ENCODE data around the gene GLOD5.

DNA sequence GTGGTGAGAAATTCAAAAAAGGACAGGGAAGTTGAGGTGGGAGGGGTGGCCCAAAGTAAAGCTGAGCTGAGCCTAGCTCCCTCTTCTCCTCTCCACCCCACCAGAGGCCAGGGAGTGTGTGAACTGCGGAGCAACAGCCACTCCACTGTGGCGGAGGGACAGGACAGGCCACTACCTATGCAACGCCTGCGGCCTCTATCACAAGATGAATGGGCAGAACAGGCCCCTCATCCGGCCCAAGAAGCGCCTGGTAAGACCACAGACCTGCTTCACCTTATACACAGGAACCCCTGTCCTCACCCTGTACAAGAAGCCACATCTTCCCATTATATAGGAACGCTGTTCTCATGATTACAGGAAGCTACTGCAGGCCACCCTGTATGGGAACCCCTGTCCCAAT is 30.7 kb downstream of the GLOD5 start:
- TF ChIP-seq POLR2A (IDR thresholded peaks at IDR 0.05; ENCODE audit: control extremely low read depth in 1 of 2, low read depth in 2 of 2, low read length in 2 of 2) (no peak), POLR2AphosphoS5 (IDR thresholded peaks at IDR 0.05; ENCODE audit: low read depth, low read length) (no peak), TAF1 (IDR thresholded peaks at IDR 0.05; ENCODE audit: low read depth, low read length) (no peak), ZNF274 (IDR thresholded peaks at IDR 0.05; ENCODE audit: borderline replicate concordance, extremely low read depth, low read length) (no peak)
- TF ChIP-seq, protein P1, sequence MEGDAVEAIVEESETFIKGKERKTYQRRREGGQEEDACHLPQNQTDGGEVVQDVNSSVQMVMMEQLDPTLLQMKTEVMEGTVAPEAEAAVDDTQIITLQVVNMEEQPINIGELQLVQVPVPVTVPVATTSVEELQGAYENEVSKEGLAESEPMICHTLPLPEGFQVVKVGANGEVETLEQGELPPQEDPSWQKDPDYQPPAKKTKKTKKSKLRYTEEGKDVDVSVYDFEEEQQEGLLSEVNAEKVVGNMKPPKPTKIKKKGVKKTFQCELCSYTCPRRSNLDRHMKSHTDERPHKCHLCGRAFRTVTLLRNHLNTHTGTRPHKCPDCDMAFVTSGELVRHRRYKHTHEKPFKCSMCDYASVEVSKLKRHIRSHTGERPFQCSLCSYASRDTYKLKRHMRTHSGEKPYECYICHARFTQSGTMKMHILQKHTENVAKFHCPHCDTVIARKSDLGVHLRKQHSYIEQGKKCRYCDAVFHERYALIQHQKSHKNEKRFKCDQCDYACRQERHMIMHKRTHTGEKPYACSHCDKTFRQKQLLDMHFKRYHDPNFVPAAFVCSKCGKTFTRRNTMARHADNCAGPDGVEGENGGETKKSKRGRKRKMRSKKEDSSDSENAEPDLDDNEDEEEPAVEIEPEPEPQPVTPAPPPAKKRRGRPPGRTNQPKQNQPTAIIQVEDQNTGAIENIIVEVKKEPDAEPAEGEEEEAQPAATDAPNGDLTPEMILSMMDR (IDR thresholded peaks at IDR 0.05; ENCODE audit: control extremely low read depth in 1 of 3, insufficient read depth in 1 of 3, low read depth in 1 of 3, low read length in 3 of 3) = no peak

Measured in H1 (cell line).